Stomach (tissue), 4 donors: Measurements from ENCODE around the gene RNF175.

ENCODE experiments used
- CTCF ChIP-seq, 7 experiments: fragments of 450-650 bp in 4 of 7; fragments of 200-600 bp in 3 of 7; sonication (generic) in 3 of 7; IDR thresholded peaks; one replicate each; pipeline ENCODE4 v1.5.1; 2016 to 2019; ENCODE audit warnings: antibody characterized with exemption in 7 of 7, control low read depth in 2 of 7, mild to moderate bottlenecking in 1 of 7
- POLR2A ChIP-seq, 4 donors: fragments of 450-650 bp; IDR thresholded peaks; one replicate each; pipeline ENCODE4 v1.6.1; 2016; ENCODE audit warnings: antibody characterized with exemption in 4 of 4, control low read depth in 2 of 4, mild to moderate bottlenecking in 1 of 4, moderate library complexity in 1 of 4

- TF ChIP-seq CTCF (IDR thresholded peaks at IDR 0.05), result no peak
- TF ChIP-seq POLR2A (IDR thresholded peaks at IDR 0.05), result no peak
These were observed 26.3 kb upstream of the RNF175 start for GRCh38 chr4:153785910-153786721.
